IPS-NIHi11 (cell line): Measurements from ENCODE around the gene VAPB.
A peak's percentile ranks its signal among the peaks of the same experiment; 100 is the strongest.
"Not testable (repeated sequence)": the region's sequence is repeated elsewhere in the genome, so short reads cannot be mapped to it uniquely, and the experiment has no call there.

Experiments
- DNase-seq: peaks from one replicate; pipeline ENCODE4 v3.0.0; 2012; ENCODE audit warnings: mixed read lengths, low spot score

Gene VAPB

GRCh38 chr20:58407201-58407873 is 18.3 kb downstream of the VAPB start:
- DNase-seq: no peak

- DNase-seq: no peak
These were observed 19.0 kb downstream of the VAPB start for GRCh38 chr20:58407966-58408557.

GRCh38 chr20:58408603-58409246 is 19.7 kb downstream of the VAPB start:
- DNase-seq: no peak

- not testable (repeated sequence) for DNase-seq
These were observed 25.2 kb downstream of the VAPB start for GRCh38 chr20:58414216-58414615.

GRCh38 chr20:58414786-58415185 is 25.8 kb downstream of the VAPB start:
- DNase-seq: not testable (repeated sequence)

GRCh38 chr20:58416057-58416456 is 27.0 kb downstream of the VAPB start:
- DNase-seq: no peak

GRCh38 chr20:58416835-58417234 is 27.8 kb downstream of the VAPB start:
- no peak for DNase-seq

- no peak for DNase-seq
These were observed 28.4 kb downstream of the VAPB start for GRCh38 chr20:58417438-58417837.

- no peak for DNase-seq
These were observed 30.1 kb downstream of the VAPB start for GRCh38 chr20:58418949-58419748.

- DNase-seq: no peak
These were observed 31.9 kb downstream of the VAPB start for GRCh38 chr20:58420798-58421496.

GRCh38 chr20:58421497-58421850 is 32.4 kb downstream of the VAPB start:
- DNase-seq: no peak

- DNase-seq: peak; percentile 39
These were observed 35.4 kb downstream of the VAPB start for GRCh38 chr20:58424218-58424969.

- not testable (repeated sequence) for DNase-seq
These were observed 38.5 kb downstream of the VAPB start for GRCh38 chr20:58427571-58427970.

GRCh38 chr20:58428364-58428763 is 39.3 kb downstream of the VAPB start:
- DNase-seq: no peak

GRCh38 chr20:58429303-58429702 is 40.3 kb downstream of the VAPB start:
- DNase-seq: peak; percentile 23

- DNase-seq: no peak
These were observed 42.1 kb downstream of the VAPB start for GRCh38 chr20:58431134-58431533.

- DNase-seq: no peak
These were observed 43.3 kb downstream of the VAPB start for GRCh38 chr20:58432186-58432954.

GRCh38 chr20:58433029-58433647 is 44.1 kb downstream of the VAPB start:
- DNase-seq: no peak

GRCh38 chr20:58433759-58434158 is 44.7 kb downstream of the VAPB start:
- no peak for DNase-seq

- DNase-seq: no peak
These were observed 45.3 kb downstream of the VAPB start for GRCh38 chr20:58434326-58434725.
